RWPE2 (cell line): Measurements from ENCODE around the gene ADAR.

Experiments used
- ATAC-seq: fragments of 200-7000 bp; cut with Tn5 transposase; 3 replicates; pipeline ENCODE4 v1.9.1; 2021; ENCODE audit warnings: low read depth
- DNase-seq: peaks from one replicate; pipeline ENCODE4 v3.0.0-alpha.2; 2020; ENCODE audit warnings: low spot score
- H3K27ac ChIP-seq: fragments of 450-650 bp; 2 replicates; pipeline ENCODE4 v1.5.1; 2017; ENCODE audit warnings: mild to moderate bottlenecking; ENCODE audit not compliant: poor library complexity, severe bottlenecking
- H3K27me3 ChIP-seq: fragments of 250-450 bp; sonication (Bioruptor Pico); 2 replicates; pipeline ENCODE4 v1.5.1; 2021; ENCODE audit warnings: mild to moderate bottlenecking, moderate library complexity; ENCODE audit not compliant: insufficient read depth, poor library complexity, severe bottlenecking
- H3K36me3 ChIP-seq: fragments of 250-450 bp; sonication (Bioruptor Pico); 2 replicates; pipeline ENCODE4 v1.5.1; 2020; ENCODE audit warnings: low read depth, mild to moderate bottlenecking, moderate library complexity
- H3K4me1 ChIP-seq: fragments of 250-450 bp; sonication (Bioruptor Pico); 2 replicates; pipeline ENCODE4 v1.5.1; 2021; ENCODE audit warnings: mild to moderate bottlenecking, moderate library complexity; ENCODE audit not compliant: insufficient read depth, poor library complexity, severe bottlenecking
- H3K4me3 ChIP-seq: fragments of 250-450 bp; sonication (Bioruptor Pico); 2 replicates; pipeline ENCODE4 v1.5.1; 2021; ENCODE audit warnings: mild to moderate bottlenecking, moderate library complexity; ENCODE audit not compliant: severe bottlenecking
- H3K9me3 ChIP-seq: fragments of 250-450 bp; sonication (Bioruptor Pico); 2 replicates; pipeline ENCODE4 v1.5.1; 2021; ENCODE audit warnings: mild to moderate bottlenecking, moderate library complexity; ENCODE audit not compliant: severe bottlenecking
- CTCF ChIP-seq: fragments of 450-650 bp; IDR thresholded peaks from one replicate; pipeline ENCODE4 v1.5.1; 2017; ENCODE audit warnings: mild to moderate bottlenecking, moderate library complexity; ENCODE audit not compliant: poor library complexity, severe bottlenecking

The ADAR gene

GRCh38 chr1:154575147-154575927, 32.6 kb downstream of the ADAR start:
- ATAC-seq (no peak; the same call in 2 of the 3 replicates), DNase-seq (no peak)
- Histone ChIP-seq H3K36me3 (peaks cover 1% of the 10 kb centered on the region), H3K27me3 (no peaks in the 10 kb centered on the region), H3K27ac (no peak overlapping the region), H3K4me3 (no peak overlapping the region), H3K9me3 (no peaks in the 10 kb centered on the region), H3K4me1 (no peaks in the 10 kb centered on the region)
- TF ChIP-seq CTCF: no peak

- TF ChIP-seq CTCF: no peak
- Histone ChIP-seq H3K36me3 (no peaks in the 10 kb centered on the region), H3K27me3 (no peaks in the 10 kb centered on the region), H3K27ac (no peak overlapping the region), H3K4me3 (no peak overlapping the region), H3K9me3 (no peaks in the 10 kb centered on the region), H3K4me1 (no peaks in the 10 kb centered on the region)
- DNase-seq: no peak
- ATAC-seq: peak; percentile 22; the same call in 2 of the 3 replicates
These were observed 33.3 kb downstream of the ADAR start for GRCh38 chr1:154574716-154575115.

- Histone ChIP-seq H3K36me3 (no peaks in the 10 kb centered on the region), H3K9me3 (no peaks in the 10 kb centered on the region), H3K27me3 (no peaks in the 10 kb centered on the region), H3K4me1 (no peaks in the 10 kb centered on the region), H3K27ac (no peak overlapping the region), H3K4me3 (no peak overlapping the region)
- TF ChIP-seq CTCF: no peak
- DNase-seq: no peak
- no peak for ATAC-seq
These were observed 34.8 kb downstream of the ADAR start for GRCh38 chr1:154573168-154573510.

DNA sequence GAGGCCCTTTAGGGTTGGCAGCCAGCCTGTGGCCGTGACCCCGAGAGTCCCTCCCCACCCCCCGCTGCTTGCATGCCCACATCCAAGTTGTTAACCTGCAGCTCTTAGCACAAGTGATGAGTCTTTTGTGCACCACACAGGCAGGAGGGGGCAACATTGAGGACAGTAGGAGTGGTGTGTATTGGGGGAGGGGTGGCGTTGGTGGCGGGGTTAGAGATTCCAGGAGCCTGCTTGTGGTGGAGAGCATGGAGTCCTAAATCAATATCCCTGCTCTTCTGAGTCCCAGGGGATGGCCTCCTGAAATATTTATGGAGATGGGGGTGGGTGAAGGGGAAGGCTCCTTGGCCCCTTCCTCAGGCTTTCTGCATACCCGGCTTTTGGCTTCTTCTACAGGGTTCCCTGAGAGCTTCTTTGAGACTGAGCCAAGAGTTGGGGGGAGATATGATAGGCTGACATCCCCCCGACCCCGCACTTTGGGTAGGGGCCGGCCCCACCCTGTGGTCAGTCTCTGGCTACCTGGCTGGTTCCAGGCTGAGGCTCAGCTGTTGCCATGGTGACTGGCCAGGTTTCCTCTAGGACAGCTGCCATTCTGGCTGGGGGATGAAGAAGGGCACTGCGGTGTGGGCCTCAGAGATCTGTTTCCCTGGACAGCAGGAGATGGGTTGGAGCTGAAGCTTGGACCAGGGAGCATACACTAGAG, 35.4 kb downstream of the ADAR start:
- Histone ChIP-seq H3K4me3 (no peak overlapping the region), H3K27me3 (peaks cover under 1% of the 10 kb centered on the region), H3K27ac (no peak overlapping the region), H3K4me1 (no peaks in the 10 kb centered on the region), H3K9me3 (no peaks in the 10 kb centered on the region), H3K36me3 (no peaks in the 10 kb centered on the region)
- DNase-seq (no peak), ATAC-seq (no peak)
- TF ChIP-seq CTCF: no peak

- ATAC-seq (no peak), DNase-seq (no peak)
- no peak overlapping the region for H3K27ac ChIP-seq
- no peak for TF ChIP-seq CTCF
- peaks cover 6% of the 10 kb centered on the region for H3K27me3 ChIP-seq
- no peaks in the 10 kb centered on the region for H3K9me3 ChIP-seq
- no peaks in the 10 kb centered on the region for H3K36me3 ChIP-seq
- no peaks in the 10 kb centered on the region for H3K4me1 ChIP-seq
- H3K4me3 ChIP-seq: no peak overlapping the region
These were observed 36.1 kb downstream of the ADAR start for GRCh38 chr1:154571964-154572288.
